B cell (primary cell): ENCODE results near the gene IKZF1. TPM values are rescaled to one million over a fixed set of nuclear protein-coding genes. Genes with fewer than 3 reads are reported as not detected.

ENCODE experiments used
- ATAC-seq: fragments of 200-7000 bp; cut with Tn5 transposase; one replicate; pipeline ENCODE4 v1.10.0; 2021; ENCODE audit warnings: low read depth, mild to moderate bottlenecking, moderate number of reproducible peaks, moderate library complexity
- CTCF ChIA-PET: fragments of 350-600 bp; sonication (Branson Sonifier 250); formaldehyde crosslinking; loops from one replicate; lab custom pipeline; 2021; ENCODE audit warnings: antibody characterized with exemption, inconsistent platforms; lab: Charles Lee
- POLR2A ChIA-PET: fragments of 350-600 bp; sonication (Branson Sonifier 250); formaldehyde crosslinking; loops from one replicate; lab custom pipeline; 2021; ENCODE audit warnings: antibody characterized with exemption; lab: Charles Lee
- DNase-seq: peaks from one replicate; pipeline ENCODE4 v3.0.0; 2013
- H2AFZ ChIP-seq: 2 replicates; pipeline ENCODE4 v1.6.1; 2012; ENCODE audit warnings: mild to moderate bottlenecking, low read depth, low read length; ENCODE audit not compliant: insufficient read depth, poor library complexity, severe bottlenecking
- H3K27ac ChIP-seq, 2 donors: 1 replicate in 1 of 2; 2 replicates in 1 of 2; pipeline ENCODE4 v1.5.1; 2012 to 2013; ENCODE audit warnings: low read length in 2 of 2, mild to moderate bottlenecking in 2 of 2, moderate library complexity in 1 of 2
- H3K27me3 ChIP-seq, 4 experiments: fragments of 200-600 bp in 1 of 4; sonication (generic) in 1 of 4; replicated peaks in 1 of 4; 1 replicate in 2 of 4; 2 replicates in 2 of 4; pipeline versions ENCODE4 v1.6.1 to v1.7.0; 2013 to 2016; ENCODE audit warnings: low read length in 3 of 4, mild to moderate bottlenecking in 2 of 4, mixed read lengths in 1 of 4, moderate library complexity in 1 of 4; ENCODE audit not compliant: insufficient read depth in 4 of 4, control insufficient read depth in 3 of 4; ENCODE audit errors: control extremely low read depth in 1 of 4
- H3K36me3 ChIP-seq, 2 experiments: replicated peaks in 1 of 2; 1 replicate in 1 of 2; 2 replicates in 1 of 2; pipeline versions ENCODE4 v1.6.1 to v1.7.1; 2013; ENCODE audit warnings: low read length in 1 of 2; ENCODE audit not compliant: insufficient read depth in 2 of 2, control insufficient read depth in 1 of 2; ENCODE audit errors: control extremely low read depth in 1 of 2, extremely low read depth in 1 of 2
- H3K4me1 ChIP-seq, 2 donors: fragments of 200-600 bp in 1 of 2; sonication (generic) in 1 of 2; 1 replicate in 1 of 2; 2 replicates in 1 of 2; pipeline versions ENCODE4 v1.5.1 to v1.6.1; 2013 to 2017; ENCODE audit warnings: low read length in 2 of 2; ENCODE audit not compliant: control insufficient read depth in 2 of 2, insufficient read depth in 2 of 2
- H3K4me2 ChIP-seq: replicated peaks from 2 replicates; pipeline ENCODE3; 2012; ENCODE audit warnings: mild to moderate bottlenecking, low read depth, low read length; ENCODE audit not compliant: poor library complexity, severe bottlenecking
- H3K4me3 ChIP-seq, 5 experiments: fragments of 200-600 bp in 1 of 5; sonication (generic) in 1 of 5; 1 replicate in 3 of 5; 2 replicates in 2 of 5; pipeline versions ENCODE4 v1.5.1 to v1.7.0; 2011 to 2016; ENCODE audit warnings: low read length in 4 of 5, mild to moderate bottlenecking in 4 of 5, low read depth in 2 of 5, control low read depth in 1 of 5, moderate library complexity in 1 of 5; ENCODE audit not compliant: insufficient read depth in 1 of 5; ENCODE audit errors: control extremely low read depth in 1 of 5, extremely low read depth in 1 of 5
- H3K79me2 ChIP-seq: fragments of 200-600 bp; sonication (generic); one replicate; pipeline ENCODE4 v1.6.0; 2016; ENCODE audit warnings: low read length; ENCODE audit not compliant: control insufficient read depth, insufficient read depth
- H3K9ac ChIP-seq: fragments of 200-600 bp; sonication (generic); 2 replicates; pipeline ENCODE4 v1.6.1; 2017; ENCODE audit warnings: mild to moderate bottlenecking, low read length, moderate library complexity
- H3K9me3 ChIP-seq, 3 donors: one replicate each; pipeline versions ENCODE4 v1.6.1 to v1.7.1; 2013; ENCODE audit warnings: low read length in 2 of 3; ENCODE audit not compliant: control insufficient read depth in 2 of 3, insufficient read depth in 1 of 3; ENCODE audit errors: control extremely low read depth in 1 of 3
- H4K20me1 ChIP-seq: 2 replicates; pipeline ENCODE4 v1.6.0; 2012; ENCODE audit warnings: mild to moderate bottlenecking, low read length; ENCODE audit not compliant: insufficient read depth, control insufficient read depth, poor library complexity, severe bottlenecking
- H3K27ac Mint-ChIP-seq: one replicate; pipeline ENCODE4 v1.8.0; 2021; ENCODE audit warnings: mixed read lengths
- H3K27me3 Mint-ChIP-seq: one replicate; pipeline ENCODE4 v1.8.0; 2021; ENCODE audit warnings: mixed read lengths
- H3K4me1 Mint-ChIP-seq: one replicate; pipeline ENCODE4 v1.8.0; 2021; ENCODE audit warnings: mixed read lengths
- H3K4me3 Mint-ChIP-seq: one replicate; pipeline ENCODE4 v1.8.0; 2021; ENCODE audit warnings: mixed read lengths
- H3K9me3 Mint-ChIP-seq: one replicate; pipeline ENCODE4 v1.8.0; 2022; ENCODE audit warnings: mixed read lengths; ENCODE audit not compliant: insufficient read depth
- EZH2 ChIP-seq: IDR thresholded peaks from 2 replicates; pipeline ENCODE4 v1.6.1; 2012; ENCODE audit warnings: borderline replicate concordance, low read depth, mild to moderate bottlenecking, moderate library complexity, low read length; ENCODE audit not compliant: insufficient read depth, poor library complexity, severe bottlenecking
- WGBS: methylation state at CpG from one replicate; pipeline ENCODE4 v1.1.5; 2013; ENCODE audit warnings: missing lambda C conversion rate; ENCODE audit not compliant: insufficient coverage; 5-methylcytosine and 5-hydroxymethylcytosine counted together
- intact Hi-C: fragments of 100-400 bp; cut with micrococcal nuclease; formaldehyde crosslinking; loops from one replicate; pipeline ENCODE4 v1.10.0; 2022
- polyA plus RNA-seq: library from polyadenylated mRNA; depleted of rRNA; stranded (reverse); fragments of >200 nt; gene quantifications from 2 replicates; pipeline ENCODE4 v1.2.3, GENCODE V29; 2012
- total RNA-seq, 2 donors: library from RNA; stranded (reverse); fragments of 120-200 nt in 1 of 2; gene quantifications; 1 replicate in 1 of 2; 2 replicates in 1 of 2; pipeline versions ENCODE4 v1.2.3 to v1.2.4, GENCODE V29; 2013 to 2022
- TF ChIP-seq, protein P1 (sequence below): fragments of 200-600 bp; IDR thresholded peaks from one replicate; pipeline ENCODE4 v1.8.0; 2022; ENCODE audit warnings: antibody characterized with exemption, mild to moderate bottlenecking

Gene IKZF1
- total and polyA plus RNA-seq, 2 donors (not counting 1 experiment from before 2014, with no cell fraction given): 199 to 254 TPM

DNA sequence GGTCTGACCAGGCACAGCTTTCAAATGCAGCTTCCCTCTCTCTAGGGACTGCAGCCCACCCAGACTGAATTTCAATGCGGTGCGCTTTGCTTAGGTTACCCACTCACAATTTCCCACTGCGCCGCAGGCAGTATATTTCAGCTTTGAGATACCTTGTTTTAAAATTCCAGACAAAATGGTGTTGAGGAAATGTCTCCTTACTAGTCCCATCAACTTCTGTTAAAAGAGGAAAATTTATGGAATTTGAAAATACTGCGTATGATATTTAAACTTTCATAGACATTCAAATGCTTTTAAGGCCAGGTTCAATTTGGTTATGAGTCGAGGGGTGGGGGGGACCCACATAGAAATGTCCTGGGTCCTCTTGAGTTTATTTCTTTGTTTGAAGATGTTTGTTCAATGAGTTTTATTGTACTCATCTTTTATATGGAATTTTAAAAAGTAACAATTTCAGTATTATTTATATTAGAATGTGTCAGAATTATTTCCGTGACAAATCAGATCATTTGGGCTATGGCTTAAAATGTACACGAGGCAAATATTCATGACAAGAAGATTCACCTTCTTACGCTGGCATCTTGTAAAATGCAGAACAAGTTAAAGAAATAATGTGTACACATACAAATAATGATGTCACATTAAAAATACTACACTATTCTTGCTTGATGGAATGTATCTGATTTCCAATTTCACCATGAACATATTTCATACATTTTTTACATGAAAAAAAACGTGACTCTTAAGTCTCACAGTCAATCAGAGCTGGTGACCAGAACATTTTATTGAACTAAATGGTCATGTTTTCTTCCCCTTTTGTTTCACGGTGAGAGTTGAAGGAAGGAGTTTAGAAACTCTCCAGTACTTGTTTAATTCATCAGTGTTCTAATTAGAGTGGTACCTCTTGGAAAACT, 1.3 kb downstream of the IKZF1 start:
- Histone ChIP-seq H3K9ac (peak overlapping the region; percentile 92), H3K27ac (peak overlapping the region; percentile 71 to 83), H3K4me3 (peak overlapping the region; percentile 74 to 99 (median 87)), H2AFZ (peak overlapping the region; percentile 36), H3K4me2 (peak overlapping the region; percentile 82), H3K36me3 (peaks cover 0 to 5% of the 10 kb centered on the region in 2 experiments), H3K27me3 (no peaks in the 10 kb centered on the region), H3K9me3 (no peaks in the 10 kb centered on the region), H4K20me1 (no peaks in the 10 kb centered on the region), H3K4me1 (peaks cover 26 to 34% of the 10 kb centered on the region in 2 donors), H3K79me2 (peaks cover 64% of the 10 kb centered on the region)
- DNase-seq (no peak), ATAC-seq (no peak)
- CTCF ChIA-PET: interaction anchor here (0.6 to 10.4 kb wide), 30 partner anchors 10 to 163 kb away, joined by 3 to 111 read pairs (median 6); no protein-coding TSS in a partner anchor
- 0% methylated on average over 1 of the region's 11 CpGs for WGBS
- intact Hi-C loops: loop anchor here (1.0 to 5.0 kb wide), 6 partner anchors 25 to 159 kb away; no protein-coding TSS in a partner anchor
- Mint-ChIP-seq H3K9me3 (no peaks in the 10 kb centered on the region), H3K4me3 (peak overlapping the region; percentile 91), H3K27me3 (no peaks in the 10 kb centered on the region), H3K27ac (peak overlapping the region; percentile 94), H3K4me1 (peaks cover 41% of the 10 kb centered on the region)
- POLR2A ChIA-PET: interaction anchor here (0.5 to 3.5 kb wide), 14 partner anchors 8 to 117 kb away, joined by 3 to 12 read pairs (median 4); no protein-coding TSS in a partner anchor
- no peak for TF ChIP-seq EZH2
- TF ChIP-seq, protein P1, sequence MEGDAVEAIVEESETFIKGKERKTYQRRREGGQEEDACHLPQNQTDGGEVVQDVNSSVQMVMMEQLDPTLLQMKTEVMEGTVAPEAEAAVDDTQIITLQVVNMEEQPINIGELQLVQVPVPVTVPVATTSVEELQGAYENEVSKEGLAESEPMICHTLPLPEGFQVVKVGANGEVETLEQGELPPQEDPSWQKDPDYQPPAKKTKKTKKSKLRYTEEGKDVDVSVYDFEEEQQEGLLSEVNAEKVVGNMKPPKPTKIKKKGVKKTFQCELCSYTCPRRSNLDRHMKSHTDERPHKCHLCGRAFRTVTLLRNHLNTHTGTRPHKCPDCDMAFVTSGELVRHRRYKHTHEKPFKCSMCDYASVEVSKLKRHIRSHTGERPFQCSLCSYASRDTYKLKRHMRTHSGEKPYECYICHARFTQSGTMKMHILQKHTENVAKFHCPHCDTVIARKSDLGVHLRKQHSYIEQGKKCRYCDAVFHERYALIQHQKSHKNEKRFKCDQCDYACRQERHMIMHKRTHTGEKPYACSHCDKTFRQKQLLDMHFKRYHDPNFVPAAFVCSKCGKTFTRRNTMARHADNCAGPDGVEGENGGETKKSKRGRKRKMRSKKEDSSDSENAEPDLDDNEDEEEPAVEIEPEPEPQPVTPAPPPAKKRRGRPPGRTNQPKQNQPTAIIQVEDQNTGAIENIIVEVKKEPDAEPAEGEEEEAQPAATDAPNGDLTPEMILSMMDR: no peak
